Thymus (tissue), 11 donors: ENCODE results near the gene CDK1. TPM values are rescaled to one million over a fixed set of nuclear protein-coding genes. Genes with fewer than 3 reads are reported as not detected.

Source experiments
- DNase-seq, 9 donors: peaks; one replicate each; pipeline ENCODE4 v3.0.0-alpha.2; 2013; ENCODE audit warnings: low spot score in 9 of 9, low read depth in 6 of 9, missing footprints in 1 of 9
- H3K27ac ChIP-seq, 2 donors: one replicate each; pipeline ENCODE4 v1.5.1; 2013; ENCODE audit warnings: control low read depth in 1 of 2, low read depth in 1 of 2, low read length in 1 of 2, mild to moderate bottlenecking in 1 of 2, moderate library complexity in 1 of 2
- H3K27me3 ChIP-seq, 2 donors: one replicate each; pipeline ENCODE4 v1.5.1; 2013; ENCODE audit warnings: low read length in 1 of 2; ENCODE audit not compliant: control insufficient read depth in 2 of 2, insufficient read depth in 1 of 2
- H3K36me3 ChIP-seq, 2 donors: one replicate each; pipeline ENCODE4 v1.5.1; 2013; ENCODE audit warnings: low read length in 1 of 2, mild to moderate bottlenecking in 1 of 2, moderate library complexity in 1 of 2; ENCODE audit not compliant: control insufficient read depth in 2 of 2, insufficient read depth in 2 of 2
- H3K4me1 ChIP-seq, 2 donors: one replicate each; pipeline ENCODE4 v1.5.1; 2013; ENCODE audit warnings: low read length in 2 of 2; ENCODE audit not compliant: control insufficient read depth in 2 of 2, insufficient read depth in 2 of 2
- H3K4me3 ChIP-seq, 2 donors: one replicate each; pipeline ENCODE4 v1.5.1; 2013; ENCODE audit warnings: low read length in 2 of 2, control low read depth in 1 of 2, mild to moderate bottlenecking in 1 of 2
- H3K9me3 ChIP-seq, 2 donors: one replicate each; pipeline ENCODE4 v1.5.1; 2013; ENCODE audit warnings: low read length in 1 of 2, mild to moderate bottlenecking in 1 of 2; ENCODE audit not compliant: control insufficient read depth in 2 of 2, insufficient read depth in 1 of 2
- WGBS: extraction: QIAGEN DNeasy Blood & Tissue Kit; methylation state at CpG from one replicate; pipeline ENCODE4 v1.1.7; 2013; 5-methylcytosine and 5-hydroxymethylcytosine counted together
- polyA plus RNA-seq: library from polyadenylated mRNA; stranded (reverse); fragments of 200-250 nt; gene quantifications from one replicate; pipeline ENCODE4 v1.2.3, GENCODE V29; 2013
- total RNA-seq: library from RNA; stranded (reverse); fragments of 120-200 nt; gene quantifications from one replicate; pipeline ENCODE4 v1.2.4, GENCODE V29; 2013
- donor health status: healthy.

The CDK1 gene
- total and polyA plus RNA-seq, 2 donors = 11.4 to 133 TPM

GRCh38 chr10:60788544-60788943 lies 10.3 kb downstream of the CDK1 start:
- DNase-seq = no peak
- Histone ChIP-seq H3K4me3 (no peak overlapping the region), H3K27me3 (no peaks in the 10 kb centered on the region), H3K4me1 (no peaks in the 10 kb centered on the region), H3K36me3 (peaks cover 0 to 71% of the 10 kb centered on the region in 2 donors), H3K9me3 (no peaks in the 10 kb centered on the region), H3K27ac (no peak overlapping the region)

- Histone ChIP-seq H3K27me3 (no peaks in the 10 kb centered on the region), H3K27ac (no peak overlapping the region), H3K9me3 (no peaks in the 10 kb centered on the region), H3K36me3 (peaks cover 0 to 69% of the 10 kb centered on the region in 2 donors), H3K4me1 (no peaks in the 10 kb centered on the region), H3K4me3 (no peak overlapping the region)
- WGBS = 49% methylated on average over 4 of the region's 4 CpGs
- no peak for DNase-seq
These were observed 11.1 kb downstream of the CDK1 start for GRCh38 chr10:60789340-60789739.

- WGBS = 99% methylated on average over 4 of the region's 4 CpGs
- DNase-seq = no peak
- Histone ChIP-seq H3K9me3 (no peaks in the 10 kb centered on the region), H3K27ac (no peak overlapping the region), H3K36me3 (peaks cover 0 to 67% of the 10 kb centered on the region in 2 donors), H3K4me1 (no peaks in the 10 kb centered on the region), H3K27me3 (no peaks in the 10 kb centered on the region), H3K4me3 (no peak overlapping the region)
These were observed 16.7 kb downstream of the CDK1 start for GRCh38 chr10:60794953-60795352.

GRCh38 chr10:60795465-60796202 lies 17.4 kb downstream of the CDK1 start:
- H3K27me3 ChIP-seq = no peaks in the 10 kb centered on the region
- no peaks in the 10 kb centered on the region for H3K4me1 ChIP-seq
- peaks cover 0 to 62% of the 10 kb centered on the region in 2 donors for H3K36me3 ChIP-seq
- H3K27ac ChIP-seq = no peak overlapping the region
- DNase-seq = no peak
- over 99% methylated on average over 3 of the region's 3 CpGs for WGBS
- no peak overlapping the region for H3K4me3 ChIP-seq
- no peaks in the 10 kb centered on the region for H3K9me3 ChIP-seq

GRCh38 chr10:60796481-60796880 lies 18.2 kb downstream of the CDK1 start:
- no peaks in the 10 kb centered on the region for H3K9me3 ChIP-seq
- no peak for DNase-seq
- 98% methylated on average over 1 of the region's 1 CpG for WGBS
- H3K36me3 ChIP-seq = peaks cover 0 to 59% of the 10 kb centered on the region in 2 donors
- no peak overlapping the region for H3K27ac ChIP-seq
- H3K4me3 ChIP-seq = no peak overlapping the region
- H3K4me1 ChIP-seq = no peaks in the 10 kb centered on the region
- H3K27me3 ChIP-seq = no peaks in the 10 kb centered on the region

- H3K4me1 ChIP-seq = no peaks in the 10 kb centered on the region
- H3K9me3 ChIP-seq = no peaks in the 10 kb centered on the region
- no peak for DNase-seq
- H3K4me3 ChIP-seq = no peak overlapping the region
- H3K36me3 ChIP-seq = peaks cover 0 to 53% of the 10 kb centered on the region in 2 donors
- H3K27ac ChIP-seq = no peak overlapping the region
- 78% methylated on average over 6 of the region's 6 CpGs for WGBS
- no peaks in the 10 kb centered on the region for H3K27me3 ChIP-seq
These were observed 18.9 kb downstream of the CDK1 start for GRCh38 chr10:60797200-60797599.

GRCh38 chr10:60798031-60798430 lies 19.8 kb downstream of the CDK1 start:
- Histone ChIP-seq H3K4me1 (no peaks in the 10 kb centered on the region), H3K36me3 (peaks cover 0 to 45% of the 10 kb centered on the region in 2 donors), H3K4me3 (no peak overlapping the region), H3K27me3 (no peaks in the 10 kb centered on the region), H3K9me3 (no peaks in the 10 kb centered on the region), H3K27ac (no peak overlapping the region)
- 97% methylated on average over 3 of the region's 3 CpGs for WGBS
- no peak for DNase-seq

- 73% methylated on average over 4 of the region's 4 CpGs for WGBS
- H3K4me1 ChIP-seq = peaks cover 0 to 3% of the 10 kb centered on the region in 2 donors
- H3K4me3 ChIP-seq = no peak overlapping the region
- no peak overlapping the region for H3K27ac ChIP-seq
- H3K9me3 ChIP-seq = no peaks in the 10 kb centered on the region
- peaks cover 0 to 38% of the 10 kb centered on the region in 2 donors for H3K36me3 ChIP-seq
- DNase-seq = no peak
- no peaks in the 10 kb centered on the region for H3K27me3 ChIP-seq
These were observed 20.6 kb downstream of the CDK1 start for GRCh38 chr10:60798870-60799269.

- H3K27me3 ChIP-seq = no peaks in the 10 kb centered on the region
- H3K4me1 ChIP-seq = peaks cover 0 to 3% of the 10 kb centered on the region in 2 donors
- no peak for DNase-seq
- H3K4me3 ChIP-seq = no peak overlapping the region
- peaks cover 0 to 27% of the 10 kb centered on the region in 2 donors for H3K36me3 ChIP-seq
- H3K27ac ChIP-seq = no peak overlapping the region
- H3K9me3 ChIP-seq = no peaks in the 10 kb centered on the region
- WGBS = 100% methylated on average over 1 of the region's 1 CpG
These were observed 21.8 kb downstream of the CDK1 start for GRCh38 chr10:60799971-60800650.
